Measurements from ENCODE around the gene MUC5AC. TPM values are rescaled to one million over a fixed set of nuclear protein-coding genes. Genes with fewer than 3 reads are reported as not detected.

The MUC5AC gene
- total and polyA plus RNA-seq, 2 of the 13 experiments (the other 11 are each of a cell fraction or from before 2014, with no cell fraction given), result under 0.01 TPM; not detected in 1

- Histone ChIP-seq H3K9me3 (ENCODE audit: low read length) (no peaks in the 10 kb centered on the region), H3K4me2 (ENCODE audit: low read depth, low read length) (no peak overlapping the region), H3K27me3 (ENCODE audit: control insufficient read depth in 1 of 2, insufficient read depth in 2 of 2, low read length in 2 of 2) (peaks cover 14 to 62% of the 10 kb centered on the region in 2 experiments), H4K20me1 (ENCODE audit: insufficient read depth, low read length) (no peaks in the 10 kb centered on the region), H3K4me1 (ENCODE audit: insufficient read depth, low read length) (no peaks in the 10 kb centered on the region), H2AFZ (ENCODE audit: low read length) (no peak overlapping the region), H3K9ac (ENCODE audit: insufficient read depth, low read depth, low read length) (no peak overlapping the region), H3K4me3 (replicated peaks in 1 of 3; ENCODE audit: insufficient read depth in 1 of 3, low read depth in 2 of 3, low read length in 3 of 3) (no peak overlapping the region), H3K27ac (ENCODE audit: extremely low read length, insufficient read depth, low read length) (no peak overlapping the region), H3K79me2 (ENCODE audit: insufficient read depth, low read length) (no peaks in the 10 kb centered on the region), H3K36me3 (replicated peaks in 1 of 2; ENCODE audit: control insufficient read depth in 1 of 2, insufficient read depth in 2 of 2, low read length in 2 of 2) (no peaks in the 10 kb centered on the region)
- CTCF ChIA-PET (ENCODE audit: low intra/inter-chr PET ratio, low total read pairs), result no interaction called here
- in situ Hi-C loops (cut with HindIII; ENCODE audit: extremely low pct_ligation_motif_present, low pct_unique_long_range_greater_than_20kb) (no loop called here), intact Hi-C loops (cut with micrococcal nuclease; ENCODE audit: unreplicated experiment) (no loop called here)
- DNase-seq (ENCODE audit: low spot score) (no peak), ATAC-seq (no peak), FAIRE-seq (no peak)
- WGBS (ENCODE audit: low lambda C conversion rate), result 13% methylated on average over 14 of the region's 29 CpGs
- TF ChIP-seq KLF9 (CRISPR knock-in tag; IDR thresholded peaks at IDR 0.05; ENCODE audit: low read depth), result no peak
- TF ChIP-seq EZH2 (conservative IDR thresholded peaks at IDR 0.05; ENCODE audit: low read depth, low read length), result peak; percentile 59; the same call in 1 of the 2 replicates
- TF ChIP-seq POLR2G (IDR thresholded peaks at IDR 0.05; ENCODE audit: low read depth, low read length), result no peak
- no peak for TF ChIP-seq ASH2L (IDR thresholded peaks at IDR 0.05; ENCODE audit: insufficient read length, low read depth, low read length)
- BruUV-seq (replicated peaks), result no TSS peak
- POLR2A ChIA-PET, result no interaction called here
Measured at GRCh38 chr11:1108246-1108900, 49.4 kb upstream of the MUC5AC start.

GRCh38 chr11:1109101-1109917, 48.4 kb upstream of the MUC5AC start:
- FAIRE-seq (no peak), DNase-seq (ENCODE audit: low spot score) (no peak), ATAC-seq (no peak)
- Histone ChIP-seq H3K4me2 (ENCODE audit: low read depth, low read length) (no peak overlapping the region), H3K79me2 (ENCODE audit: insufficient read depth, low read length) (no peaks in the 10 kb centered on the region), H3K9me3 (ENCODE audit: low read length) (no peaks in the 10 kb centered on the region), H3K4me1 (ENCODE audit: insufficient read depth, low read length) (no peaks in the 10 kb centered on the region), H3K9ac (ENCODE audit: insufficient read depth, low read depth, low read length) (no peak overlapping the region), H2AFZ (ENCODE audit: low read length) (no peak overlapping the region), H3K27me3 (ENCODE audit: control insufficient read depth in 1 of 2, insufficient read depth in 2 of 2, low read length in 2 of 2) (peaks cover 14 to 53% of the 10 kb centered on the region in 2 experiments), H4K20me1 (ENCODE audit: insufficient read depth, low read length) (no peaks in the 10 kb centered on the region), H3K4me3 (replicated peaks in 1 of 3; ENCODE audit: insufficient read depth in 1 of 3, low read depth in 2 of 3, low read length in 3 of 3) (no peak overlapping the region), H3K36me3 (replicated peaks in 1 of 2; ENCODE audit: control insufficient read depth in 1 of 2, insufficient read depth in 2 of 2, low read length in 2 of 2) (no peaks in the 10 kb centered on the region), H3K27ac (ENCODE audit: extremely low read length, insufficient read depth, low read length) (no peak overlapping the region)
- intact Hi-C loops (cut with micrococcal nuclease; ENCODE audit: unreplicated experiment) (no loop called here), in situ Hi-C loops (cut with HindIII; ENCODE audit: extremely low pct_ligation_motif_present, low pct_unique_long_range_greater_than_20kb) (no loop called here)
- WGBS (ENCODE audit: low lambda C conversion rate), result 0% methylated on average over 4 of the region's 28 CpGs
- ChIA-PET CTCF (ENCODE audit: low intra/inter-chr PET ratio, low total read pairs) (no interaction called here), POLR2A (no interaction called here)
- BruUV-seq (replicated peaks), result no TSS peak
- no peak for TF ChIP-seq SMARCC2 (IDR thresholded peaks at IDR 0.05)
- no peak for TF ChIP-seq ZNF282 (IDR thresholded peaks at IDR 0.05; ENCODE audit: partially characterized antibody)
- TF ChIP-seq E2F1 (CRISPR knock-in tag; IDR thresholded peaks at IDR 0.05), result no peak

Data from HepG2 (cell line).